Caco-2 (cell line): ENCODE data around the gene AIPL1. TPM values are rescaled to one million over a fixed set of nuclear protein-coding genes. Genes with fewer than 3 reads are reported as not detected.

Experiments
- BruUV-seq: library from RNA; stranded (reverse); fragments of 400-500 nt; replicated peaks from 2 replicates; lab custom pipeline; 2021; lab: Mats Ljungman, UMichigan
- CTCF ChIA-PET: fragments of 300-600 bp; sonication (Branson Sonifier 250); formaldehyde crosslinking; loops from one replicate; lab custom pipeline; 2022; ENCODE audit warnings: antibody characterized with exemption; lab: Charles Lee
- POLR2A ChIA-PET: fragments of 300-600 bp; sonication (Branson Sonifier 250); formaldehyde crosslinking; loops from one replicate; lab custom pipeline; 2022; ENCODE audit warnings: antibody characterized with exemption; lab: Charles Lee
- DNase-seq, 2 experiments: peaks; one replicate each; pipeline versions ENCODE4 v3.0.0 to v3.0.0-alpha.2; 2020 to 2022
- H3K27me3 ChIP-seq: replicated peaks from 2 replicates; pipeline ENCODE4 v1.6.0; 2011; ENCODE audit warnings: low read length; ENCODE audit not compliant: control insufficient read depth, insufficient read depth
- H3K36me3 ChIP-seq: 2 replicates; pipeline ENCODE4 v1.5.1; 2011; ENCODE audit warnings: low read length; ENCODE audit not compliant: control insufficient read depth, insufficient read depth
- H3K4me1 ChIP-seq: fragments of 250-450 bp; sonication (Bioruptor Pico); 2 replicates; pipeline ENCODE4 v1.5.1; 2020; ENCODE audit warnings: mild to moderate bottlenecking
- H3K4me3 ChIP-seq: 2 replicates; pipeline ENCODE4 v1.5.1; 2011; ENCODE audit warnings: low read depth, mild to moderate bottlenecking, control low read depth, low read length
- H3K9me3 ChIP-seq: fragments of 250-450 bp; sonication (Bioruptor Pico); 2 replicates; pipeline ENCODE4 v1.5.1; 2020; ENCODE audit warnings: mild to moderate bottlenecking, moderate library complexity
- H3K27ac Mint-ChIP-seq: one replicate; pipeline ENCODE4 v1.8.0; 2022; ENCODE audit warnings: mixed read lengths; ENCODE audit not compliant: unreplicated experiment
- H3K27me3 Mint-ChIP-seq: one replicate; pipeline ENCODE4 v1.8.0; 2022; ENCODE audit warnings: mixed read lengths; ENCODE audit not compliant: insufficient read depth, unreplicated experiment
- H3K36me3 Mint-ChIP-seq: one replicate; pipeline ENCODE4 v1.8.0; 2022; ENCODE audit warnings: mild to moderate bottlenecking, mixed read lengths; ENCODE audit not compliant: insufficient read depth, unreplicated experiment
- H3K4me1 Mint-ChIP-seq: one replicate; pipeline ENCODE4 v1.8.0; 2022; ENCODE audit warnings: low read depth, mixed read lengths; ENCODE audit not compliant: unreplicated experiment
- H3K4me3 Mint-ChIP-seq: one replicate; pipeline ENCODE4 v1.8.0; 2022; ENCODE audit warnings: mild to moderate bottlenecking, moderate library complexity, mixed read lengths; ENCODE audit not compliant: unreplicated experiment
- H3K9me3 Mint-ChIP-seq: one replicate; pipeline ENCODE4 v1.8.0; 2022; ENCODE audit warnings: mixed read lengths; ENCODE audit not compliant: unreplicated experiment
- intact Hi-C: fragments of 100-400 bp; cut with micrococcal nuclease; formaldehyde crosslinking; loops from one replicate; pipeline ENCODE4 v1.10.0; 2022; ENCODE audit not compliant: unreplicated experiment
- total RNA-seq: library from RNA; stranded (reverse); gene quantifications from 2 replicates; pipeline ENCODE4 v1.2.3, GENCODE V29; 2022
- TF ChIP-seq, protein P1 (sequence below), 2 experiments: fragments of 200-600 bp in 1 of 2; IDR thresholded peaks; 1 replicate in 1 of 2; 2 replicates in 1 of 2; pipeline versions ENCODE4 v1.5.1 to v1.8.0; 2011 to 2022; ENCODE audit warnings: antibody characterized with exemption in 1 of 2, control low read depth in 1 of 2, inconsistent platforms in 1 of 2, low read depth in 1 of 2, low read length in 1 of 2, mild to moderate bottlenecking in 1 of 2, moderate library complexity in 1 of 2; ENCODE audit not compliant: insufficient read depth in 1 of 2, severe bottlenecking in 1 of 2, unreplicated experiment in 1 of 2

The AIPL1 gene
- total RNA-seq, 1 experiment from 2014 or later = not detected

DNA sequence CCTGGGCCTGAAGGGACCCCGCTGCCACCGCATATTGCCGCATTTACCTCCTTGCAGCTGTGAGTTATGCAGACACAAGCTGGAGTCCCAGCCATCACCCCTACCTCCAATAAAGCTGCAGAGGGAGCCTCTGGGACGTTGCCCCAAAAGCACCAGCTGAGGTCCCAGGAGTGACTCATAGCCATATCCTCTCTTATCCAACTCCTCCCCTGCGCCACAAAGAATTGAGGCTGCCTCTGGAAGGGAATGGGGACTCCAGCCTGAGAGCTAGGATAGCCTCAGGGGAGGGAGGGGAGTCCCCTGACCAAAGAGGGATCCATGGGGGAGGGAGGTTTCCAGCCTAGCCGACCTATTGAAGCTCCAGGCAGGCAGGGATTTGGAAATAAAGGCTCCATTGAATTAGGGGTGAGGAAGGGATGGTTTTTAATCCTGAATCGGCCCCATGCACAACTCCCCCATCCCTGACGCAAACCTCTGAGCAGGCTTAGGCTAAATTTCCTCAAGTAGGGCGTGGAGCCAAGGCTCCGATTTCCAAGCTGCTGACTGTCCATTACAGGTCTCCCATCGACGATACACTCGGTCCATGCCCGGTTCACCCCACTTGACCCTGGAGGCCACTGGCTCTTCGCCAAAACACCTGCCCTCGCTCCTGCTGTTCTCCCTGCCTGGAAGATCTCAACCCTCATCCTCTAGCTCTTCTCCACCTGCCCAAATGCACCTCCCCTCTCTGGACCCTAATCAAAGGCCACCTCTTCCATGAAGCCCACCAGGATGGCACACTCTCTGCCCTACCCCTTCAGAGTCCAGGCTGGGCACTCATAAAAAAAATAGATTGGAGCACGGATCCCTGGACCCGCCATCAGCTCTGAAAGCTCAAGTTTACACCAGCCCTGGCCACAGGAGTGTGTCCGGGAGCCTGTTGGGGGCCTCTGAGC lies 36.9 kb upstream of the AIPL1 start:
- H3K36me3 ChIP-seq = no peaks in the 10 kb centered on the region
- BruUV-seq = no TSS peak
- TF ChIP-seq, protein P1, sequence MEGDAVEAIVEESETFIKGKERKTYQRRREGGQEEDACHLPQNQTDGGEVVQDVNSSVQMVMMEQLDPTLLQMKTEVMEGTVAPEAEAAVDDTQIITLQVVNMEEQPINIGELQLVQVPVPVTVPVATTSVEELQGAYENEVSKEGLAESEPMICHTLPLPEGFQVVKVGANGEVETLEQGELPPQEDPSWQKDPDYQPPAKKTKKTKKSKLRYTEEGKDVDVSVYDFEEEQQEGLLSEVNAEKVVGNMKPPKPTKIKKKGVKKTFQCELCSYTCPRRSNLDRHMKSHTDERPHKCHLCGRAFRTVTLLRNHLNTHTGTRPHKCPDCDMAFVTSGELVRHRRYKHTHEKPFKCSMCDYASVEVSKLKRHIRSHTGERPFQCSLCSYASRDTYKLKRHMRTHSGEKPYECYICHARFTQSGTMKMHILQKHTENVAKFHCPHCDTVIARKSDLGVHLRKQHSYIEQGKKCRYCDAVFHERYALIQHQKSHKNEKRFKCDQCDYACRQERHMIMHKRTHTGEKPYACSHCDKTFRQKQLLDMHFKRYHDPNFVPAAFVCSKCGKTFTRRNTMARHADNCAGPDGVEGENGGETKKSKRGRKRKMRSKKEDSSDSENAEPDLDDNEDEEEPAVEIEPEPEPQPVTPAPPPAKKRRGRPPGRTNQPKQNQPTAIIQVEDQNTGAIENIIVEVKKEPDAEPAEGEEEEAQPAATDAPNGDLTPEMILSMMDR (IDR thresholded peaks at IDR 0.05; ENCODE audit: insufficient read depth in 1 of 2, low read depth in 1 of 2, low read length in 1 of 2, severe bottlenecking in 1 of 2, unreplicated experiment in 1 of 2) = no peak
- no peaks in the 10 kb centered on the region for H3K4me1 ChIP-seq
- H3K4me1 Mint-ChIP-seq = peaks cover 6% of the 10 kb centered on the region
- no peaks in the 10 kb centered on the region for H3K9me3 Mint-ChIP-seq
- ChIA-PET POLR2A (no interaction called here), CTCF (interaction anchor here (0.5 kb wide), 1 partner anchor 19 kb away, joined by 4 read pairs; no protein-coding TSS in a partner anchor)
- no peak for DNase-seq
- H3K27me3 Mint-ChIP-seq = peaks cover 3% of the 10 kb centered on the region
- H3K4me3 ChIP-seq = no peak overlapping the region
- no peaks in the 10 kb centered on the region for H3K36me3 Mint-ChIP-seq
- H3K27me3 ChIP-seq = no peaks in the 10 kb centered on the region
- intact Hi-C loops = loop anchor here (5.0 to 10.0 kb wide), 2 partner anchors 93 to 171 kb away; partner anchors contain the start of genes KIAA0753 and TXNDC17
- H3K27ac Mint-ChIP-seq = no peak overlapping the region
- no peak overlapping the region for H3K4me3 Mint-ChIP-seq
- no peaks in the 10 kb centered on the region for H3K9me3 ChIP-seq

DNA sequence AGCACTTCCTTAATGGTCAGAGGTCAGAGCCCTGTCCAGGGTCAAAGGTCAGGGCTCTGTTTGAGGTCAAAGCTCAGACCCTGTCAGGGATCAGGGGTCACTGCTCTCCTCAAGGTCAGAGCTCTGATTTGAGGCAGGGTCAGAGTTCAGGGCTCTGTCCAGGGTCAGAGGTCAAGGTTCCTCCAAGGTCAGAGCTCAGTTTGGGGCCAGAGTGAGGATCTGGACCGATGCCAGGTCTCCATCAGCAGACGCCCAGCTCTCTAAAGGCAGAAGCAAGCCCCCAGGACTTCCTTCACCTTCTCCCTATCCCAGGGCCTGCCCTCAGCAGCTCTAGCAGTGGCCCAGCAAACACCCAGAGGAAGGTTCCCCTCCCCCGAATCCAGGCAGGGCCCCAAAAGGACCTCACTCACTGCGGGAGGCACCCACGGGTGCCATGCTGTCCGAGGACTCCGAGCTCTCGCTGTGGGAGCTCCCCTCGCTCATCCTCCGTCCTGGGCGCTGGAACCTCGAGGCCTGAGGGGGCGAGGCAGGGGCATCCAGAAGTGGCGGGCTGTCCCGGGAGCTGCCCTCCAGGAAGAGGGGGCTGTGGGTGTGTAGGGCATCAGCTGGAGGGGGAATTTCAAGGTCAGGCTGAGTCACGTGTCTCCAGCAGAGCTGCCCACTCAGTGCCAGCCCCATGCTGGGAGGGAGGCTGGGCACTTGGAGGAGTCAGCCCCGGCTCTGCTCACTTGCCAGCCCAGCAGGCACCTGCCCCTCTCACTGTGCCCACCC lies 36.0 kb upstream of the AIPL1 start:
- no peaks in the 10 kb centered on the region for H3K9me3 Mint-ChIP-seq
- H3K4me1 Mint-ChIP-seq = peaks cover 6% of the 10 kb centered on the region
- intact Hi-C loops = loop anchor here (5.0 to 10.0 kb wide), 2 partner anchors 94 to 171 kb away; partner anchors contain the start of genes KIAA0753 and TXNDC17
- Histone ChIP-seq H3K36me3 (no peaks in the 10 kb centered on the region), H3K4me3 (no peak overlapping the region), H3K27me3 (no peaks in the 10 kb centered on the region), H3K4me1 (no peaks in the 10 kb centered on the region), H3K9me3 (no peaks in the 10 kb centered on the region)
- H3K36me3 Mint-ChIP-seq = no peaks in the 10 kb centered on the region
- H3K4me3 Mint-ChIP-seq = no peak overlapping the region
- ChIA-PET POLR2A (no interaction called here), CTCF (no interaction called here)
- TF ChIP-seq, protein P1 (IDR thresholded peaks at IDR 0.05; ENCODE audit: insufficient read depth in 1 of 2, low read depth in 1 of 2, low read length in 1 of 2, severe bottlenecking in 1 of 2, unreplicated experiment in 1 of 2) = no peak
- no peak overlapping the region for H3K27ac Mint-ChIP-seq
- DNase-seq = no peak
- BruUV-seq = no TSS peak
- H3K27me3 Mint-ChIP-seq = peaks cover 3% of the 10 kb centered on the region

DNA sequence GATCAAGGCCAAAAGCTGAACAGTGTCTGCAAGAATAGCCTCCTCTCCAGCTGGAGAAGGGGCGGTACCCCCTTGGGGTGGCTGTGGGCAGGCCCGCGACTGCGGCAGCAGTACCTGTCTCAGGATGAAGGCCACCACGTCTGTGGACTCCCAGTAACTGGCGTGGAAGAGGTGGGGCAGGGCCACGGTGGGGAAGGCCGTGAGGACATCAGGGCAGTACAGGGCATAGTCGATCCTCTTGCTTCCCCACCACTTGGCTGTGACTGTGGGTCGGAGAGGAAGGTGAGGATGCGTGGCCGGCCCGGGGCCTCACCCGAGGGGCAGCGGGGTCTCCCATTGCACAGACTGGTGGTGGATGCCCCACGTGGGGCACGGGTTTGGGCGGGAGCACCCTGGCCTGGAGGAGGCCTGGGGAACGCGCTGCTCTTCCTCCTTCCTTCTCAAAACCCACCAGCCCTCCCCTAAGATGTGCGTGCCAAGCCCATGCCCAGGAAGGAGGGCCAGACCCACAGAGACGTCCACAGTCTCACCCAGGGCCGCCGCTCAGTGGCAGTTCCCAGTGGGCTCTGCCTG lies 35.3 kb upstream of the AIPL1 start:
- CTCF ChIA-PET = no interaction called here
- no TSS peak for BruUV-seq
- intact Hi-C loops = loop anchor here (5.0 to 10.0 kb wide), 2 partner anchors 95 to 172 kb away; partner anchors contain the start of genes KIAA0753 and TXNDC17
- no peaks in the 10 kb centered on the region for H3K9me3 Mint-ChIP-seq
- Histone ChIP-seq H3K36me3 (no peaks in the 10 kb centered on the region), H3K4me3 (no peak overlapping the region), H3K9me3 (no peaks in the 10 kb centered on the region), H3K27me3 (no peaks in the 10 kb centered on the region), H3K4me1 (no peaks in the 10 kb centered on the region)
- H3K36me3 Mint-ChIP-seq = no peaks in the 10 kb centered on the region
- no peak overlapping the region for H3K27ac Mint-ChIP-seq
- no peak for DNase-seq
- peaks cover 3% of the 10 kb centered on the region for H3K27me3 Mint-ChIP-seq
- TF ChIP-seq, protein P1 (IDR thresholded peaks at IDR 0.05; ENCODE audit: insufficient read depth in 1 of 2, low read depth in 1 of 2, low read length in 1 of 2, severe bottlenecking in 1 of 2, unreplicated experiment in 1 of 2) = no peak
- POLR2A ChIA-PET = no interaction called here
- H3K4me1 Mint-ChIP-seq = peaks cover 6% of the 10 kb centered on the region
- H3K4me3 Mint-ChIP-seq = no peak overlapping the region
